DOHH2 (cell line): ENCODE data around the gene METTL16.

Experiments
- CTCF ChIP-seq: fragments of 200-600 bp; sonication (generic); IDR thresholded peaks from one replicate; pipeline ENCODE4 v1.5.1; 2014; ENCODE audit warnings: antibody characterized with exemption, mild to moderate bottlenecking, low read depth, low read length; ENCODE audit not compliant: poor library complexity, severe bottlenecking
- EZH2phosphoT487 ChIP-seq: fragments of 200-600 bp; sonication (generic); IDR thresholded peaks from 2 replicates; pipeline ENCODE4 v1.6.1; 2017; ENCODE audit warnings: borderline replicate concordance, mild to moderate bottlenecking, antibody characterized with exemption, low read length, moderate library complexity, mixed read lengths

DNA sequence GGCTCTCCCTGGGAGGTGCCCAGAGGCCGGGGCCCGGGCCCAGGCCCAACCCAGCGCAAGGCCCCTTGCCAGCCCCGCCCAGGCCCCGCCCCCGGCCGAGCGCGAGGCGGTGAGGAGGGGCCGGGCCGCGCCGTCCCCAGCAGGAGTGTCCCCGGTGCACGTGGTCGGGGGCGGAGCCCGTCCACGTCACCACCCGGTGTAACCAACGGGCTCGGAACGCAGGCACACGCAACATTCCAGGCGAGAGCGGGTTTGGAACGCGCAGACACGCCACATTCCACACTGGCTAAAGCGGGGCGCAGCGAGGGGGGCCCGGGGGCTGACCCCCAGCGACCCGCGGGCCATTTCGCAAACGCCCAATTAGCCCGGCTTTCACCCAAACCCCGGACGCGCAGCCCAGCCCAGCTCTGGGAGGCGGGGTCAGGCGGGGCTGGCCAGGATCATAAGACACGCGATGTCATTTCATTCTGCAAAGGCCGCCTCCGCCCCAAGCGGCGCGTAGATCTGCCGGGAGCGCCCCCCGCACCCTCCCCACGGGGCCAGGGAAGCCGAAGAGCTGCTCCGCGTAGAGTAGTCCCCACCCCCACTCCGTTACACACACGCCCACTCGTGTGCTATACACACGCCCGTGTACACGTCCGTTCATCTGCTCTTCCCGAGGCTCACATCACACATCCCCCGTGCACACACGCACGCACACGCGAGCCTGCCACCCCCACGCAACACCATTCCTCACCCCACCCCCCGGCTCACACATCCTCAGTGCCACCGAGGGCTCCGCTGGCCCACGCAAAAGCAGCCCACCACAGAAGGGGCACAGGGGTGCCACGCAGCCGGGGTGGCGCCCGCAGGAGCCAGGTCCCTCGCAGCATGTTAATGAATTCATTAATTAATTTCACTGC, 111.9 kb downstream of the METTL16 start:
- TF ChIP-seq CTCF (peak; percentile 12), EZH2phosphoT487 (no peak)
